Muscle of back (tissue), 11 donors: Measurements from ENCODE around the gene LPO. TPM values are rescaled to one million over a fixed set of nuclear protein-coding genes. Genes with fewer than 3 reads are reported as not detected.

ENCODE experiments used
- DNase-seq, 3 donors: peaks; one replicate each; pipeline versions ENCODE4 v3.0.0 to v3.0.0-alpha.2; 2013
- polyA plus RNA-seq, 10 donors: library from polyadenylated mRNA; unstranded; fragments of 120-200 nt; gene quantifications; one replicate each; pipeline ENCODE4 v1.2.1, GENCODE V29; 2013; ENCODE audit not compliant: insufficient read length in 10 of 10

Gene LPO
- polyA plus RNA-seq, 10 donors = 0.07 to 0.29 (median 0.17) TPM; not detected in 1

GRCh38 chr17:58254803-58255202, 16.4 kb downstream of the LPO start:
- DNase-seq = no peak

GRCh38 chr17:58262149-58262548, 23.8 kb downstream of the LPO start:
- DNase-seq = no peak

- no peak for DNase-seq
These were observed 25.4 kb downstream of the LPO start for GRCh38 chr17:58263773-58264172.

- no peak for DNase-seq
These were observed 26.2 kb downstream of the LPO start for GRCh38 chr17:58264407-58265103.

- DNase-seq = no peak
These were observed 26.9 kb downstream of the LPO start for GRCh38 chr17:58265271-58265670.

- no peak for DNase-seq
These were observed 27.8 kb downstream of the LPO start for GRCh38 chr17:58265902-58266875.

GRCh38 chr17:58267347-58268324, 29.3 kb downstream of the LPO start:
- DNase-seq = no peak

- no peak for DNase-seq
These were observed 29.9 kb downstream of the LPO start for GRCh38 chr17:58268326-58268725.

GRCh38 chr17:58268774-58269556, 30.6 kb downstream of the LPO start:
- DNase-seq = no peak

GRCh38 chr17:58269557-58270291, 31.3 kb downstream of the LPO start:
- no peak for DNase-seq

- no peak for DNase-seq
These were observed 32.3 kb downstream of the LPO start for GRCh38 chr17:58270476-58271215.

GRCh38 chr17:58271216-58271931, 33.0 kb downstream of the LPO start:
- DNase-seq = no peak

- no peak for DNase-seq
These were observed 34.2 kb downstream of the LPO start for GRCh38 chr17:58272367-58273280.

GRCh38 chr17:58273453-58274104, 35.2 kb downstream of the LPO start:
- DNase-seq = no peak

- DNase-seq = no peak
These were observed 37.0 kb downstream of the LPO start for GRCh38 chr17:58275417-58275816.

GRCh38 chr17:58276423-58276822, 38.0 kb downstream of the LPO start:
- no peak for DNase-seq
